Measurements from ENCODE around the gene FBF1.

Gene FBF1

GRCh38 chr17:75919611-75920010 lies 21.2 kb downstream of the FBF1 start:
- in situ Hi-C loops (cut with HindIII; ENCODE audit: low pct_unique_long_range_greater_than_20kb, low sequenced_read_pairs), result no loop called here
- TF ChIP-seq JUND (IDR thresholded peaks at IDR 0.05; ENCODE audit: low read depth), result no peak
- DNase-seq (ENCODE audit: low read depth in 1 of 2, low spot score in 1 of 2), result no peak

GRCh38 chr17:75917917-75918445 lies 22.9 kb downstream of the FBF1 start:
- in situ Hi-C loops (cut with HindIII; ENCODE audit: low pct_unique_long_range_greater_than_20kb, low sequenced_read_pairs), result no loop called here
- no peak for TF ChIP-seq JUND (IDR thresholded peaks at IDR 0.05; ENCODE audit: low read depth)

GRCh38 chr17:75917141-75917916 lies 23.5 kb downstream of the FBF1 start:
- in situ Hi-C loops (cut with HindIII; ENCODE audit: low pct_unique_long_range_greater_than_20kb, low sequenced_read_pairs), result no loop called here
- no peak for DNase-seq (ENCODE audit: low read depth in 1 of 2, low spot score in 1 of 2)
- TF ChIP-seq JUND (IDR thresholded peaks at IDR 0.05; ENCODE audit: low read depth), result no peak

More at GRCh38 chr17:75917917-75918445, 22.9 kb downstream of the FBF1 start:
- no peak for DNase-seq (ENCODE audit: low read depth in 1 of 2, low spot score in 1 of 2)

GRCh38 chr17:75915268-75915667 lies 25.6 kb downstream of the FBF1 start:
- no peak for TF ChIP-seq JUND (IDR thresholded peaks at IDR 0.05; ENCODE audit: low read depth)
- in situ Hi-C loops (cut with HindIII; ENCODE audit: low pct_unique_long_range_greater_than_20kb, low sequenced_read_pairs), result no loop called here
- DNase-seq (ENCODE audit: low read depth in 1 of 2, low spot score in 1 of 2), result no peak

- in situ Hi-C loops (cut with HindIII; ENCODE audit: low pct_unique_long_range_greater_than_20kb, low sequenced_read_pairs), result no loop called here
- DNase-seq (ENCODE audit: low read depth in 1 of 2, low spot score in 1 of 2), result no peak
- TF ChIP-seq JUND (IDR thresholded peaks at IDR 0.05; ENCODE audit: low read depth), result no peak
Observed at GRCh38 chr17:75914643-75915267, 26.1 kb downstream of the FBF1 start.

- in situ Hi-C loops (cut with HindIII; ENCODE audit: low pct_unique_long_range_greater_than_20kb, low sequenced_read_pairs), result no loop called here
- DNase-seq (ENCODE audit: low read depth in 1 of 2, low spot score in 1 of 2), result no peak
- no peak for TF ChIP-seq JUND (IDR thresholded peaks at IDR 0.05; ENCODE audit: low read depth)
Observed at GRCh38 chr17:75913537-75914210, 27.2 kb downstream of the FBF1 start.

- no peak for DNase-seq (ENCODE audit: low read depth in 1 of 2, low spot score in 1 of 2)
- no peak for TF ChIP-seq JUND (IDR thresholded peaks at IDR 0.05; ENCODE audit: low read depth)
- in situ Hi-C loops (cut with HindIII; ENCODE audit: low pct_unique_long_range_greater_than_20kb, low sequenced_read_pairs), result no loop called here
Observed at GRCh38 chr17:75910699-75911098, 30.1 kb downstream of the FBF1 start.

- TF ChIP-seq JUND (IDR thresholded peaks at IDR 0.05; ENCODE audit: low read depth), result no peak
- in situ Hi-C loops (cut with HindIII; ENCODE audit: low pct_unique_long_range_greater_than_20kb, low sequenced_read_pairs), result no loop called here
- no peak for DNase-seq (ENCODE audit: low read depth in 1 of 2, low spot score in 1 of 2)
Observed at GRCh38 chr17:75909812-75910274, 31.0 kb downstream of the FBF1 start.

GRCh38 chr17:75909051-75909811 lies 31.6 kb downstream of the FBF1 start:
- in situ Hi-C loops (cut with HindIII; ENCODE audit: low pct_unique_long_range_greater_than_20kb, low sequenced_read_pairs), result no loop called here
- DNase-seq (ENCODE audit: low read depth in 1 of 2, low spot score in 1 of 2), result no peak

GRCh38 chr17:75908201-75908600 lies 32.6 kb downstream of the FBF1 start:
- in situ Hi-C loops (cut with HindIII; ENCODE audit: low pct_unique_long_range_greater_than_20kb, low sequenced_read_pairs), result no loop called here
- TF ChIP-seq JUND (IDR thresholded peaks at IDR 0.05; ENCODE audit: low read depth), result no peak
- DNase-seq (ENCODE audit: low read depth in 1 of 2, low spot score in 1 of 2), result no peak

More at GRCh38 chr17:75909051-75909811, 31.6 kb downstream of the FBF1 start:
- TF ChIP-seq JUND (IDR thresholded peaks at IDR 0.05; ENCODE audit: low read depth), result no peak

GRCh38 chr17:75906143-75906884 lies 34.5 kb downstream of the FBF1 start:
- DNase-seq (ENCODE audit: low read depth in 1 of 2, low spot score in 1 of 2), result no peak
- no peak for TF ChIP-seq JUND (IDR thresholded peaks at IDR 0.05; ENCODE audit: low read depth)
- in situ Hi-C loops (cut with HindIII; ENCODE audit: low pct_unique_long_range_greater_than_20kb, low sequenced_read_pairs), result no loop called here
